CMK (cell line): ENCODE data around the gene UPK3B.
"Not testable (repeated sequence)": the region's sequence is repeated elsewhere in the genome, so short reads cannot be mapped to it uniquely, and the experiment has no call there.

Experiments
- DNase-seq: peaks from one replicate; pipeline ENCODE4 v3.0.0-alpha.2; 2010; ENCODE audit warnings: low read depth

Gene UPK3B

GRCh38 chr7:76492139-76492538 lies 18.2 kb upstream of the UPK3B start:
- not testable (repeated sequence) for DNase-seq

- DNase-seq: not testable (repeated sequence)
Measured at GRCh38 chr7:76495717-76496116, 14.6 kb upstream of the UPK3B start.

- not testable (repeated sequence) for DNase-seq
Measured at GRCh38 chr7:76497918-76498582, 12.3 kb upstream of the UPK3B start.

- DNase-seq: not testable (repeated sequence)
Measured at GRCh38 chr7:76498583-76499200, 11.7 kb upstream of the UPK3B start.

- not testable (repeated sequence) for DNase-seq
Measured at GRCh38 chr7:76499201-76499923, 11.0 kb upstream of the UPK3B start.

- DNase-seq: not testable (repeated sequence)
Measured at GRCh38 chr7:76499924-76500241, 10.5 kb upstream of the UPK3B start.

GRCh38 chr7:76502224-76502623 lies 8.1 kb upstream of the UPK3B start:
- not testable (repeated sequence) for DNase-seq

GRCh38 chr7:76502836-76503235 lies 7.5 kb upstream of the UPK3B start:
- DNase-seq: not testable (repeated sequence)

- not testable (repeated sequence) for DNase-seq
Measured at GRCh38 chr7:76503244-76503643, 7.1 kb upstream of the UPK3B start.

GRCh38 chr7:76504351-76505167 lies 5.8 kb upstream of the UPK3B start:
- not testable (repeated sequence) for DNase-seq

GRCh38 chr7:76505168-76506080 lies 4.9 kb upstream of the UPK3B start:
- DNase-seq: no peak

- DNase-seq: no peak
Measured at GRCh38 chr7:76506081-76506440, 4.3 kb upstream of the UPK3B start.

GRCh38 chr7:76506643-76507042 lies 3.7 kb upstream of the UPK3B start:
- not testable (repeated sequence) for DNase-seq

GRCh38 chr7:76507723-76508406 lies 2.5 kb upstream of the UPK3B start:
- DNase-seq: no peak

- not testable (repeated sequence) for DNase-seq
Measured at GRCh38 chr7:76511200-76511910, 1.0 kb downstream of the UPK3B start.

GRCh38 chr7:76511911-76512885 lies 1.8 kb downstream of the UPK3B start:
- not testable (repeated sequence) for DNase-seq

- DNase-seq: no peak
Measured at GRCh38 chr7:76512941-76513816, 2.8 kb downstream of the UPK3B start.
